GM18520 (cell line): Measurements from ENCODE around the gene DBET.
"Not testable (repeated sequence)": the region's sequence is repeated elsewhere in the genome, so short reads cannot be mapped to it uniquely, and the experiment has no call there.

Experiments
- ATAC-seq: cut with Tn5 transposase; IDR thresholded peaks from one replicate; pipeline ENCODE4 v1.9.1; 2021; ENCODE audit not compliant: unreplicated experiment

Gene DBET

DNA sequence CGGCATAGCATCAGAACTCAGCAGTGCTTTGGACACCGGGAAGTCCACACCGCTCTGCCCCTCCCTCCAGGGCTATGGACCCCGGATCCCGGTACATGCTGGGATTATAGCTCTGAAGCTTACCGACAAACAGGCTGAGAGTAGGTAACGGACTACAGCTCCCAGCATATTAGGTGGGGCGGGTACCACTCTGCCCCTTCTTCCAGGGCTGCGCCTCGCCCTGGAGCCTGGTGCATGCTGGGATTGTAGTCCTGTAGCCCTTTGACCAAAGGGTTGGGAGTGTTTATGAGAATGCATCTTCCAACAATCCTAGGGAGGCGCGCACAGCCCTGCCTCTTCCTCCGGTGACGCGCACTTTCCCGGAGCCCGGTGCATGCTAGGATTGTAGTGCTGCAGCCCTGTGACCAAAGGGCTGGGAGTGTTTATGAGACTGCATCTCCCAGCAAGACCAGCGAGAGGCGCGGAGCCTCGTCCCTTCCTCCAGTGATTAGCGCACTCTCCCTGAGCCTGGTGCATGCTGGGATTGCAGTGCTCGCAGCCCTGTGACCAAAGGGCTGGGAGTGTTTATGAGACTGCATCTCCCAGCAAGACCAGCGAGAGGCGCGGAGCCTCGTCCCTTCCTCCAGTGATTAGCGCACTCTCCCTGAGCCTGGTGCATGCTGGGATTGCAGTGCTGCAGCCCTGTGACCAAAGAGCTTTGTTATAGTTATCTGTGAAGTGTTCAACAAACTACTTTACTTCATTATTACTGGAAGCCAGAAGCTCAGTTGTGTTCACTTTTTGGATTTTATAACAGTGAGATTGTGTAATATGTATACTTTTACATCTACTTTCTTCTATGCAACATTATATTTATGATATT, 14.7 kb upstream of the DBET start:
- peak; percentile 58 for ATAC-seq

DNA sequence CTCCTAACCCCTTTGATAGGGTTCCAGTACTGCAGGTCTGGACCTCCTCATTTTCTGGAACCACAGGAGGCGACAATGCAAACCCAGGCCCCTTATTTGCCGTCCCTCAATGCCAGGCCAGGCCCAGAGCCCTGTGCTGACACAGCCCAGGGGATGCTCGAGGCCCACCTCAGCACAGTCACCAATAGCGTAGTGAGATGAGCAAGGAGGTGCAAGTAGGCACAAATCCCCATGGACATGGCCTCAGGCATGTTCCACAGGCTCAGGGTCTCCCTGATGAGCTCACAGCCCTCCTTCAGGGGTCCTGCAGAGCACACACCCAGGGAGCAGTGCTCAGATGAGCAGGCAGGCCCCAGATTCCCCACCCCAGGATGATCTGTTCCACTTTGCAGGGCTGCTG, 5.3 kb upstream of the DBET start:
- not testable (repeated sequence) for ATAC-seq

DNA sequence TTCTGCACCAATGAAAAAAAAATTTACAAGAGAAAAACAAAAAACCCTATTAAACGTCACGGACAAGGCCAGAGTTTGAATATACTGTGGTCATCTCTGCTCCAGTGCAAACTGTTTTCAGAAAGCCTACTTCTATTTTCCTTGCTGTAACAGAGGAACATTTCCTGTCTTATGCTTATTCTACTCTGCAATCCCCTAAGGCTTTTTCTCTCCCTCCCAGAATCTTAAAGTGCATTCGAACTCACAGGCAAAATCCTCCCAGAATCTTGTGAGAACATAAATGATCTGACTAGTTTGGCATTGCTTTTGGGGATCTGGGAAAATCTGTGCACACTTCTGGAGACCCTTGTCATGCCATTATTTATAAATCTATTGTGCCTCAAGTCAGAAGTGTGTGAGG, 503 bp downstream of the DBET start:
- ATAC-seq, result not testable (repeated sequence)

DNA sequence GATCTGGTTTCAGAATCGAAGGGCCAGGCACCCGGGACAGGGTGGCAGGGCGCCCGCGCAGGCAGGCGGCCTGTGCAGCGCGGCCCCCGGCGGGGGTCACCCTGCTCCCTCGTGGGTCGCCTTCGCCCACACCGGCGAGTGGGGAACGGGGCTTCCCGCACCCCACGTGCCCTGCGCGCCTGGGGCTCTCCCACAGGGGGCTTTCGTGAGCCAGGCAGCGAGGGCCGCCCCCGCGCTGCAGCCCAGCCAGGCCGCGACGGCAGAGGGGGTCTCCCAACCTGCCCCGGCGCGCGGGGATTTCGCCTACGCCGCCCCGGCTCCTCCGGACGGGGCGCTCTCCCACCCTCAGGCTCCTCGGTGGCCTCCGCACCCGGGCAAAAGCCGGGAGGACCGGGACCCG, 4.0 kb downstream of the DBET start:
- not testable (repeated sequence) for ATAC-seq

- not testable (repeated sequence) for ATAC-seq
These were observed 28.8 kb downstream of the DBET start for GRCh38 chr4:190093052-190093451.

- not testable (repeated sequence) for ATAC-seq
These were observed 29.7 kb downstream of the DBET start for GRCh38 chr4:190094031-190094430.

GRCh38 chr4:190095335-190095734, 31.0 kb downstream of the DBET start:
- ATAC-seq, result not testable (repeated sequence)

GRCh38 chr4:190099605-190100004, 35.3 kb downstream of the DBET start:
- not testable (repeated sequence) for ATAC-seq

GRCh38 chr4:190101525-190101924, 37.2 kb downstream of the DBET start:
- ATAC-seq, result not testable (repeated sequence)

- ATAC-seq, result not testable (repeated sequence)
These were observed 41.9 kb downstream of the DBET start for GRCh38 chr4:190106191-190106590.

- not testable (repeated sequence) for ATAC-seq
These were observed 42.5 kb downstream of the DBET start for GRCh38 chr4:190106611-190107480.

DNA sequence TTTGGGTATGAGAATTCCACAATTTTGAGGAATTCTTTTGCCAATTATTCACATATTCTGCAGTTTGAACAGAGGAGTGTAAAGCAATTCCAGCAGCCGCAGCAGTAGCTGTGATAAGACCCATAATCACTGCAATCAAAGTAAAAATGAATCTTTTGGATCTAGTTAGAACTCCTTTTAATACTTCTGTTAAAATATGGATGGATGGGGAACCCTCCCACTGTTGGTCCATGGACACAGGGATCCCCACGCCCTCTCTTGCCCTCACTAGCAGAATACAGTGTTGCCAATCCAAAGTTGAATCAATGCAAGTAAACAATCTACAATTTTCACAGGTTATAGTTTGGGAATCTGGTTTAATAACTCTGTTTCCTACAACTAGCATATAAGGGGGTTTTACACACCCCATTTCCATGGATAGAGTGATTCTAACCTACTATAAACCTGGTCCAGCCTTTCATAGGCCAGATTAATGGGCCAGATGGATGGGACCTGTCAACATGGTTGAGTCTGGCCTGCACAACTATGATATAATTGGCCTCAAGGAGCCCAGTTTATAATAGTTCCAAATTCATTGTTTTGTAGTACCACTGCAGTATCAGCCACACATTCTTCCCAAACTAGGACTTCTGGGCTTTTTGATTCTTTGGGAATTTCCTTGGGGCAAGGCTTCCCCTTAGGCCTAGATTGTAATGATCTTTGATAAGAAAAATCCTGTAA, 43.6 kb downstream of the DBET start:
- ATAC-seq, result not testable (repeated sequence)

DNA sequence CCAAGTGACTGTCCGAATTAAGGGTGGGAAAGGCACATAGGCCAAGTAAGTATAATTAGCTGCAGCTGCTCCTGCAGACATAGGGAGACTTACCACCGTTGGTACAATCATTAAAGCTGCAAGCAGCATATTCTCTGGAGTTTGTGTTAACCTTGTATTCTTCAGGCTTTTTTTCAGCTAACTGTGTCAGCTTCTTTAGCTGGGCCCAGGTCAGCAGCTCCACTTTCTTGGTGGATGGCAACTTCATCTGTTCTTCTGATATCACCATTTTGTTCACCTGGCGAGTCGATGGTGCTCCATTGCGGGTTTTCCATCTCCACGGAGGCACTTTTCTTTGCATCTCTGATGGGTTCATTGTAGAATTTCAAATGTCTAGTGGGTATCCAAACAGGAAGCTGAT, 44.5 kb downstream of the DBET start:
- ATAC-seq, result not testable (repeated sequence)

DNA sequence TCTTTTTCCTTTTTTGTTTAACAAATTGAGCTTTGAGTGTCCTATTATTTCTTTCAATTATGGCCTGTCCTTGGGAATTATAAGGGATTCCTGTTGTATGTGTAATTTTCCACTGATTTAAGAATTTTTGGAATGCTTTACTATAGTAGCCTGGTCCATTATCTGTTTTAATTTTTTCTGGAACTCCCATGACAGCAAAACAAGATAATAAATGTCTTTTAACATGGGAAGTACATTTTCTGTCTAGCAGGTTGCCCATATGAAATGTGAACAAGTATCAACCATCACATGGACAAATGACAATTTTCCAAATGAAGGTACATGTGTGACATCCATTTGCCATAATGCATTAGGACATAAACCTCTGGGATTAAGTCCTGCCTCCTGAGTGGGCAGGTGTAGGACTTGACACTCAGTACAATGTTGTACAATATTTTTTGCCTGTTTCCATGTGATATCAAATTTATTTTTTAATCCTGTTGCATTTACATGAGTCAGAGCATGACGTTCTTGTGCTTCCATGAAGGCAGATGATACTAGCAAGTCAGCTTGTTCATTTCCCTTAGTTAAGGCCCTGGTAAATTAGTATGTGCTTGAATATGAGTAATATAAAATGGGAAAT, 45.2 kb downstream of the DBET start:
- not testable (repeated sequence) for ATAC-seq

DNA sequence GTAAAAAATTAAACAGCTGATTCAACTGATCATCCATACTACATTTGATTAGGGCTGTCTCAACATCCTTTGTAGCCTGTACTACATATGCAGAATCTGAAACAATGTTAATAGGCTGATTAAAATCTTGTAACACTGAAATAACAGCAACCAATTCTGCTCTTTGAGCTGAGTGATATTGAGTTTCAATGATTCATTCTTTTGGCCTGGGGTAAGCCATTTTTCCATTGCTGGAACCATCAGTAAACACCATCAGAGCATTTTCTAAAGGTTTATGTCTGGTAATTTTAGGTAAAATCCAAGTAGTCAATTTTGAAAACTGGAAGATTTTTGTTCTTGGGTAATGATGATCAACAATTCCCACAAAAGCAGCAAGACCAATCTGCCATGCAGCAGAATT, 45.7 kb downstream of the DBET start:
- not testable (repeated sequence) for ATAC-seq

- ATAC-seq, result not testable (repeated sequence)
These were observed 46.4 kb downstream of the DBET start for GRCh38 chr4:190110570-190111295.

DNA sequence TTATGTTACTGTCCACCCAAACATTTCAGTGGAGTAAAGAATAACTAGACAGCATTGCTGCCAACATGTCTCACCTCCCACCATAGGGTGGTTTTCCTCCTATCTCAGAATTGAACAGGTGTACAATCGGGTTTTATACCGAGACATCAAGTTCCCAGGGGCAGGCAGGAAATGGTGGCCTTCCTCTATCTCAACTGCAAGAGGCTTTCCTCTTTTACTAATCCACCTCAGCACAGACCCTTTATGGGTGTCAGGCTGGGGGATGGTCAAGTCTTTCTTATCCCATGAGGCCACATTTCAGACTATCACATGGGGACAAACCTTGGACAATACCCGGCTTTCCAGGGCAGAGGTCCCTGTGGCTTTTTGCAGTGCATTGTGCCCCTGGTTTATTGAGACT, 48.6 kb downstream of the DBET start:
- not testable (repeated sequence) for ATAC-seq

GRCh38 chr4:190114991-190115390, 50.7 kb downstream of the DBET start:
- not testable (repeated sequence) for ATAC-seq
